ENCODE results near the gene KCNJ13.
"Not testable (repeated sequence)": the region's sequence is repeated elsewhere in the genome, so short reads cannot be mapped to it uniquely, and the experiment has no call there.

DNA sequence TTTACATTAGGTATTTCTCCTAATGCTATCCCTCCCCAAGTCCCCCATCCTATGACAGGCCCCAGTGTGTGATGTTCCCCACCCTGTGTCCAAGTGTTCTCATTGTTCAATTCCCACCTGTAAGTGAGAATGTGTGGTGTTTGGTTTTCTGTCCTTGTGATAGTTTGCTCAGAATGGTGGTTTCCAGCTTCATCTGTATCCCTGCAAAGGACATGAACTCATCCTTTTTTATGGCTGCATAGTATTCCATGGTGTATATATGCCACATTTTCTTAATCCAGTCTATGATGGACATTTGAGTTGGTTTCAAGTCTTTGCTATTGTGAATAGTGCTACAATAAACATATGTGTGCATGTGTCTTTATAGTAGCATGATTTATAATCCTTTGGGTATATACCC is 56.3 kb downstream of the KCNJ13 start:
- TF ChIP-seq, protein P1, sequence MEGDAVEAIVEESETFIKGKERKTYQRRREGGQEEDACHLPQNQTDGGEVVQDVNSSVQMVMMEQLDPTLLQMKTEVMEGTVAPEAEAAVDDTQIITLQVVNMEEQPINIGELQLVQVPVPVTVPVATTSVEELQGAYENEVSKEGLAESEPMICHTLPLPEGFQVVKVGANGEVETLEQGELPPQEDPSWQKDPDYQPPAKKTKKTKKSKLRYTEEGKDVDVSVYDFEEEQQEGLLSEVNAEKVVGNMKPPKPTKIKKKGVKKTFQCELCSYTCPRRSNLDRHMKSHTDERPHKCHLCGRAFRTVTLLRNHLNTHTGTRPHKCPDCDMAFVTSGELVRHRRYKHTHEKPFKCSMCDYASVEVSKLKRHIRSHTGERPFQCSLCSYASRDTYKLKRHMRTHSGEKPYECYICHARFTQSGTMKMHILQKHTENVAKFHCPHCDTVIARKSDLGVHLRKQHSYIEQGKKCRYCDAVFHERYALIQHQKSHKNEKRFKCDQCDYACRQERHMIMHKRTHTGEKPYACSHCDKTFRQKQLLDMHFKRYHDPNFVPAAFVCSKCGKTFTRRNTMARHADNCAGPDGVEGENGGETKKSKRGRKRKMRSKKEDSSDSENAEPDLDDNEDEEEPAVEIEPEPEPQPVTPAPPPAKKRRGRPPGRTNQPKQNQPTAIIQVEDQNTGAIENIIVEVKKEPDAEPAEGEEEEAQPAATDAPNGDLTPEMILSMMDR (IDR thresholded peaks at IDR 0.05): not testable (repeated sequence)
- TF ChIP-seq EZH2, EZH2phosphoT487 (IDR thresholded peaks at IDR 0.05): not testable (repeated sequence)
